Panc1 (cell line): Measurements from ENCODE around the gene KIF18B.

Experiments used
- CTCF ChIP-seq: fragments of 450-650 bp; IDR thresholded peaks from 2 replicates; pipeline ENCODE4 v1.5.1; 2017; ENCODE audit warnings: mild to moderate bottlenecking
- POLR2AphosphoS5 ChIP-seq: IDR thresholded peaks from 2 replicates; pipeline ENCODE4 v1.6.1; 2012; ENCODE audit warnings: mild to moderate bottlenecking, low read depth, low read length, moderate library complexity
- REST ChIP-seq, 2 experiments: IDR thresholded peaks; 2 replicates each; pipeline ENCODE4 v1.6.1; 2011 to 2012; ENCODE audit warnings: low read depth in 2 of 2, control low read depth in 1 of 2, low read length in 1 of 2, mild to moderate bottlenecking in 1 of 2, moderate library complexity in 1 of 2; ENCODE audit not compliant: insufficient read depth in 1 of 2
- SIN3A ChIP-seq: IDR thresholded peaks from 2 replicates; pipeline ENCODE4 v1.6.1; 2012; ENCODE audit warnings: low read depth, mild to moderate bottlenecking, low read length, moderate library complexity, borderline replicate concordance; ENCODE audit not compliant: insufficient read depth
- TCF7L2 ChIP-seq: IDR thresholded peaks from 2 replicates; pipeline ENCODE4 v1.6.1; 2011; ENCODE audit warnings: mild to moderate bottlenecking, low read depth, low read length, inconsistent platforms

- TF ChIP-seq CTCF (no peak), TCF7L2 (no peak), REST (IDR thresholded peaks at IDR 0.05; ENCODE audit: insufficient read depth in 1 of 2, low read depth in 2 of 2, low read length in 1 of 2) (no peak), POLR2AphosphoS5 (no peak), SIN3A (no peak)
Measured at GRCh38 chr17:44881145-44881544, 66.4 kb downstream of the KIF18B start.
